Endothelial cell of umbilical vein (primary cell): ENCODE results near the gene OPA3. TPM values are rescaled to one million over a fixed set of nuclear protein-coding genes. Genes with fewer than 3 reads are reported as not detected.

Source experiments
- BruUV-seq: library from RNA; stranded (reverse); fragments of 400-500 nt; replicated peaks from 2 replicates; lab custom pipeline; 2021; lab: Mats Ljungman, UMichigan
- CTCF ChIA-PET: fragments of 300-600, 350-600 bp; sonication (Branson Sonifier 250); formaldehyde crosslinking; loops from one replicate; lab custom pipeline; 2021; ENCODE audit warnings: antibody characterized with exemption, inconsistent platforms; lab: Charles Lee
- POLR2A ChIA-PET: fragments of 300-600, 350-600 bp; sonication (Branson Sonifier 250); formaldehyde crosslinking; loops from one replicate; lab custom pipeline; 2021; ENCODE audit warnings: antibody characterized with exemption, inconsistent platforms; lab: Charles Lee
- DNase-seq: peaks from one replicate; pipeline ENCODE4 v3.0.0-alpha.2; 2011; ENCODE audit warnings: low read depth, low spot score
- FAIRE-seq: peaks from 2 replicates; lab custom pipeline; 2011; peaks lifted over from hg19 to GRCh38; lab: Jason Lieb, UNC
- H2AFZ ChIP-seq: 2 replicates; pipeline ENCODE4 v1.6.0; 2012; ENCODE audit warnings: low read depth, low read length, control low read depth, inconsistent platforms
- H3K27ac ChIP-seq: 2 replicates; pipeline ENCODE4 v1.5.1; 2011; ENCODE audit warnings: low read depth, mild to moderate bottlenecking, control low read depth, low read length, moderate library complexity; ENCODE audit not compliant: insufficient read depth
- H3K27me3 ChIP-seq, 2 experiments: 2 replicates each; pipeline versions ENCODE4 v1.6.0 to v1.6.1; 2011; ENCODE audit warnings: low read length in 2 of 2, mixed read lengths in 1 of 2; ENCODE audit not compliant: control insufficient read depth in 2 of 2, insufficient read depth in 2 of 2
- H3K36me3 ChIP-seq, 2 experiments: 2 replicates in 1 of 2; 3 replicates in 1 of 2; pipeline ENCODE4 v1.5.1; 2011; ENCODE audit warnings: low read length in 2 of 2, mild to moderate bottlenecking in 1 of 2, moderate library complexity in 1 of 2; ENCODE audit not compliant: control insufficient read depth in 2 of 2, insufficient read depth in 2 of 2; ENCODE audit errors: extremely low read depth in 1 of 2
- H3K4me1 ChIP-seq: 3 replicates; pipeline ENCODE4 v1.5.1; 2011; ENCODE audit warnings: mild to moderate bottlenecking, low read length; ENCODE audit not compliant: control insufficient read depth, insufficient read depth; ENCODE audit errors: extremely low read depth
- H3K4me2 ChIP-seq: 2 replicates; pipeline ENCODE4 v1.6.1; 2011; ENCODE audit warnings: low read length, control low read depth, mixed read lengths; ENCODE audit not compliant: insufficient read depth
- H3K4me3 ChIP-seq, 3 experiments: fragments of 200-600 bp in 1 of 3; sonication (generic), shearing (Covaris generic) in 1 of 3; replicated peaks in 1 of 3; 2 replicates each; pipeline ENCODE4 v1.5.1; 2011 to 2016; ENCODE audit warnings: control low read depth in 3 of 3, low read length in 3 of 3, mild to moderate bottlenecking in 2 of 3, inconsistent platforms in 1 of 3, low read depth in 1 of 3, moderate library complexity in 1 of 3; ENCODE audit not compliant: insufficient read depth in 1 of 3
- H3K79me2 ChIP-seq: 2 replicates; pipeline ENCODE4 v1.6.0; 2012; ENCODE audit warnings: low read length, inconsistent platforms; ENCODE audit not compliant: control insufficient read depth, insufficient read depth
- H3K9ac ChIP-seq: replicated peaks from 2 replicates; pipeline ENCODE3; 2011; ENCODE audit warnings: low read length, control low read depth; ENCODE audit not compliant: insufficient read depth; ENCODE audit errors: extremely low read depth
- H3K9me1 ChIP-seq: replicated peaks from 3 replicates; pipeline ENCODE4 v1.6.0; 2011; ENCODE audit warnings: mild to moderate bottlenecking, low read length; ENCODE audit not compliant: control insufficient read depth, insufficient read depth; ENCODE audit errors: extremely low read depth
- H3K9me3 ChIP-seq: replicated peaks from 2 replicates; pipeline ENCODE4 v1.5.1; 2012; ENCODE audit warnings: low read length, inconsistent platforms; ENCODE audit not compliant: control insufficient read depth, insufficient read depth
- H4K20me1 ChIP-seq: replicated peaks from 2 replicates; pipeline ENCODE3; 2011; ENCODE audit warnings: mild to moderate bottlenecking, low read length; ENCODE audit not compliant: control insufficient read depth, insufficient read depth; ENCODE audit errors: extremely low read depth
- CTCF ChIP-seq, 2 donors: IDR thresholded peaks; 1 replicate in 1 of 2; 2 replicates in 1 of 2; pipeline ENCODE4 v1.5.1; 2011; ENCODE audit warnings: low read length in 2 of 2, mild to moderate bottlenecking in 2 of 2, moderate library complexity in 2 of 2, control low read depth in 1 of 2, inconsistent platforms in 1 of 2, low read depth in 1 of 2; ENCODE audit not compliant: insufficient read depth in 1 of 2; ENCODE audit errors: extremely low read depth in 1 of 2
- EZH2 ChIP-seq: IDR thresholded peaks from 2 replicates; pipeline ENCODE4 v1.6.1; 2012; ENCODE audit warnings: borderline replicate concordance, low read depth, mild to moderate bottlenecking, moderate library complexity, low read length, inconsistent platforms; ENCODE audit not compliant: severe bottlenecking
- FOS ChIP-seq: IDR thresholded peaks from 2 replicates; pipeline ENCODE4 v1.6.1; 2011; ENCODE audit warnings: mild to moderate bottlenecking, low read length, moderate library complexity, borderline replicate concordance; ENCODE audit not compliant: insufficient read depth
- GATA2 ChIP-seq: IDR thresholded peaks from 2 replicates; pipeline ENCODE4 v1.7.0; 2011; ENCODE audit warnings: low read depth, mild to moderate bottlenecking, moderate library complexity, mixed read lengths, low read length; ENCODE audit not compliant: insufficient read length, insufficient read depth
- JUN ChIP-seq: IDR thresholded peaks from 2 replicates; pipeline ENCODE4 v1.6.1; 2011; ENCODE audit warnings: borderline replicate concordance, low read depth; ENCODE audit not compliant: insufficient read length, insufficient read depth
- MYC ChIP-seq: IDR thresholded peaks from one replicate; pipeline ENCODE4 v1.6.1; 2011; ENCODE audit warnings: mild to moderate bottlenecking, low read depth, low read length
- POLR2A ChIP-seq: IDR thresholded peaks from 2 replicates; pipeline ENCODE4 v1.6.1; 2012; ENCODE audit warnings: low read depth, mild to moderate bottlenecking, control low read depth, low read length
- POLR2AphosphoS5 ChIP-seq: IDR thresholded peaks from 2 replicates; pipeline ENCODE4 v1.6.1; 2012; ENCODE audit warnings: low read depth, mild to moderate bottlenecking, control low read depth, low read length, moderate library complexity; ENCODE audit not compliant: insufficient read depth
- dilution Hi-C: fragments of 300-500 bp; cut with MboI; formaldehyde crosslinking; loops from one replicate; pipeline ENCODE4 v1.15.0; 2019; ENCODE audit warnings: low sequenced_read_pairs; ENCODE audit not compliant: extremely low pct_ligation_motif_present
- intact Hi-C: fragments of 100-400 bp; cut with micrococcal nuclease; formaldehyde crosslinking; loops from one replicate; pipeline ENCODE4 v1.10.0; 2022
- polyA plus RNA-seq, 4 experiments: library from polyadenylated mRNA; depleted of rRNA in 3 of 4; stranded (reverse) in 3 of 4; unstranded in 1 of 4; fragments of >200 nt; gene quantifications; 2 replicates each; pipeline versions ENCODE4 v1.2.1 to v1.2.3, GENCODE V29; 2011 to 2012; ENCODE audit warnings: missing spikeins in 1 of 4
- total RNA-seq: library from RNA; stranded (reverse); gene quantifications from 2 replicates; pipeline ENCODE4 v1.2.3, GENCODE V29; 2021
- TF ChIP-seq, protein P1 (sequence below): IDR thresholded peaks from 2 replicates; pipeline ENCODE4 v1.6.1; 2011; ENCODE audit not compliant: insufficient read depth, insufficient read length

OPA3 gene
- total and polyA plus RNA-seq, 2 donors (not counting 3 experiments of a cell fraction or from before 2014, with no cell fraction given) = 15.4 to 16.0 TPM

DNA sequence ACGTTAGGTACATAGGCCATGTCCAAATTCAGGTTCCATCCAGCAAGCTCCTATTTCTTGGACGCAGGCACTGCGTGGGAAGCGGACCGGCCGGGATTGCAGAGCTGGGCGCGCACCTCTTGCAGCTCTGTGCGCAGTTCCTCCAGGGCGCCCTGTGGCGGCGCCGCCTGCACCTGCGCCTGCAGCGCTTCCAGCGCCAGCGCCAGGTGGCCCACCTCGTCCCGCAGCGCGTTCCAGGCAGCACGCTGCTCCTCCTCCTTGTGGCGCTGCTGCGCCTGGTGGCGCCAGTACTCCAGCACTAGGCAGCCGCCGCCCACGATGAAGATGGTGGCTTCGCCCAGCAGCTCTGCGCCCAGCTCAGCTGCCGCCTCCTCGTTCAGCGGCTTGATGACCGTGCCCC, 31.1 kb downstream of the OPA3 start:
- H3K36me3 ChIP-seq = no peaks in the 10 kb centered on the region
- no TSS peak for BruUV-seq
- no peak overlapping the region for H3K4me3 ChIP-seq
- TF ChIP-seq CTCF (IDR thresholded peaks at IDR 0.05; ENCODE audit: extremely low read depth in 1 of 2, insufficient read depth in 1 of 2, low read depth in 1 of 2, low read length in 2 of 2) = no peak
- no peak for TF ChIP-seq EZH2
- no peak for TF ChIP-seq POLR2A
- TF ChIP-seq, protein P1, sequence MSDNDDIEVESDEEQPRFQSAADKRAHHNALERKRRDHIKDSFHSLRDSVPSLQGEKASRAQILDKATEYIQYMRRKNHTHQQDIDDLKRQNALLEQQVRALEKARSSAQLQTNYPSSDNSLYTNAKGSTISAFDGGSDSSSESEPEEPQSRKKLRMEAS = no peak
- FAIRE-seq (no peak), DNase-seq (no peak)
- no peak overlapping the region for H3K4me2 ChIP-seq
- no peak overlapping the region for H3K9ac ChIP-seq
- H3K9me3 ChIP-seq = no peaks in the 10 kb centered on the region
- H3K27me3 ChIP-seq = no peaks in the 10 kb centered on the region
- dilution Hi-C loops (no loop called here), intact Hi-C loops (no loop called here)
- ChIA-PET POLR2A (no interaction called here), CTCF (interaction anchor here (0.8 kb wide), 1 partner anchor 14 kb away, joined by 3 read pairs; no protein-coding TSS in a partner anchor)
- H3K27ac ChIP-seq = no peak overlapping the region
- H3K79me2 ChIP-seq = no peaks in the 10 kb centered on the region
- H2AFZ ChIP-seq = no peak overlapping the region
- no peaks in the 10 kb centered on the region for H4K20me1 ChIP-seq
- no peaks in the 10 kb centered on the region for H3K9me1 ChIP-seq
- no peaks in the 10 kb centered on the region for H3K4me1 ChIP-seq

GRCh38 chr19:45547965-45548609, 36.5 kb downstream of the OPA3 start:
- intact Hi-C loops = no loop called here
- Histone ChIP-seq H3K4me2 (no peak overlapping the region), H3K27me3 (no peaks in the 10 kb centered on the region), H3K4me1 (no peaks in the 10 kb centered on the region), H3K4me3 (no peak overlapping the region), H2AFZ (no peak overlapping the region), H4K20me1 (no peaks in the 10 kb centered on the region), H3K9me3 (no peaks in the 10 kb centered on the region), H3K36me3 (no peaks in the 10 kb centered on the region), H3K9ac (no peak overlapping the region), H3K79me2 (no peaks in the 10 kb centered on the region), H3K9me1 (no peaks in the 10 kb centered on the region), H3K27ac (no peak overlapping the region)
- ChIA-PET CTCF (interaction anchor here (1.6 to 2.1 kb wide), 3 partner anchors 10 to 94 kb away, joined by 5 to 28 read pairs (median 7); no protein-coding TSS in a partner anchor), POLR2A (no interaction called here)
- DNase-seq = no peak
- peak; percentile 50 for FAIRE-seq
- no TSS peak for BruUV-seq
- dilution Hi-C loops = no loop called here
- no peak for TF ChIP-seq MYC
- no peak for TF ChIP-seq EZH2
- no peak for TF ChIP-seq CTCF (IDR thresholded peaks at IDR 0.05; ENCODE audit: extremely low read depth in 1 of 2, insufficient read depth in 1 of 2, low read depth in 1 of 2, low read length in 2 of 2)
- no peak for TF ChIP-seq JUN
- TF ChIP-seq FOS = no peak
- no peak for TF ChIP-seq POLR2A
- TF ChIP-seq, protein P1 = no peak
- no peak for TF ChIP-seq GATA2
- TF ChIP-seq POLR2AphosphoS5 = no peak
